Immature natural killer cell (primary cell): ENCODE data around the gene ATP7B. TPM values are rescaled to one million over a fixed set of nuclear protein-coding genes. Genes with fewer than 3 reads are reported as not detected.

Source experiments
- DNase-seq, 3 donors: peaks; one replicate each; pipeline ENCODE4 v3.0.0; 2022; ENCODE audit warnings: mixed read lengths in 1 of 3
- H3K27ac Mint-ChIP-seq, 6 donors: one replicate each; pipeline ENCODE4 v1.8.0; 2020; ENCODE audit warnings: mixed read lengths in 6 of 6, mild to moderate bottlenecking in 5 of 6, inconsistent platforms in 4 of 6, moderate library complexity in 3 of 6
- H3K27me3 Mint-ChIP-seq, 3 donors: one replicate each; pipeline ENCODE4 v1.8.0; 2020 to 2021; ENCODE audit warnings: low read depth in 3 of 3, mild to moderate bottlenecking in 3 of 3, mixed read lengths in 3 of 3, moderate library complexity in 3 of 3, inconsistent platforms in 1 of 3
- H3K36me3 Mint-ChIP-seq, 3 donors: one replicate each; pipeline ENCODE4 v1.8.0; 2020; ENCODE audit warnings: mixed read lengths in 3 of 3, inconsistent platforms in 2 of 3, mild to moderate bottlenecking in 2 of 3
- H3K4me1 Mint-ChIP-seq, 2 donors: one replicate each; pipeline ENCODE4 v1.8.0; 2020; ENCODE audit warnings: inconsistent platforms in 2 of 2, mild to moderate bottlenecking in 2 of 2, mixed read lengths in 2 of 2, moderate library complexity in 1 of 2
- H3K4me3 Mint-ChIP-seq, 5 donors: one replicate each; pipeline ENCODE4 v1.8.0; 2020; ENCODE audit warnings: mild to moderate bottlenecking in 5 of 5, mixed read lengths in 5 of 5, inconsistent platforms in 3 of 5, moderate library complexity in 3 of 5
- H3K9me3 Mint-ChIP-seq, 6 donors: one replicate each; pipeline ENCODE4 v1.8.0; 2020; ENCODE audit warnings: mild to moderate bottlenecking in 6 of 6, mixed read lengths in 6 of 6, inconsistent platforms in 4 of 6, moderate library complexity in 3 of 6
- polyA plus RNA-seq, 3 donors: library from polyadenylated mRNA; unstranded; fragments of 300-500 nt; fragmentation: Illumina TruSeq; gene quantifications; one replicate each; pipeline ENCODE4 v1.2.3, GENCODE V29; 2021

ATP7B gene
- polyA plus RNA-seq, 3 donors from 2014 or later, result 0.19 TPM; not detected in 2

DNA sequence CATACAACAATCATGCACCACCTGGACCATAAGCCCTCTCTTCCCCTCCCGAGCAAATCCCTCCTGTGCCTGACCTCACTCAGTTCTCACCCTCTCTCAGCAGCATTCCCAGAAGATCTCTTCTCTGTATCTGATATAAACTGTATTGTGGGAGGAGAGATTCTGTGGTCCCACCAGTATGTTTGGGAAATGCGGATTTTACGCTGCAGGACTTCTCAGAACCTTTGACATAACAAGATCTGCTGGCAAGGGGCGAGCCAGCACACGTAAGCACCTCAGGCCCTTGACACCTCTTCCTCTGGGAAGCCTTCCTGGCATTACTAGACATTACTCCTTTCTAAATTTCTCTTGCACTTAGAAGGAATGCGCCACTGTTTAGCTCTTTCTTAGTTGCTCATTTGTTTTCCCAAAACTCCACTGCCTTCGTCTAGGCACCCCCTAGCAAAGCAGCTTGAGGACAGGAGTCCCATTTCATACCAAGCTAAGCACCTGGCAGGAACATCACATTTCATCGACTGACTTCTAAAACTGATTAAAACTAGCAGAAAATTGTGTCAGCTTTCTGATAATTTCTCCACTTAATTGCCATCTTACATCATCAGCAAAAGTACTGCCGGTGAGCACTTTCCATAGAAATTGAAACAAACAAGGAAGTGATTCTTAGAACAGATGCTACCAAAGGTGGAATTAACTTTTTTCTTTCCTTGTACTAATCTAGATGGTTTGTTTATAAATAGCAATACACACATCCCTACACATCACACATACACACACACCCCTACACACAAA is 86.3 kb downstream of the ATP7B start:
- H3K4me1 Mint-ChIP-seq, result no peaks in the 10 kb centered on the region
- no peak for DNase-seq
- no peak overlapping the region for H3K4me3 Mint-ChIP-seq
- H3K27ac Mint-ChIP-seq, result no peak overlapping the region
- H3K27me3 Mint-ChIP-seq, result peaks cover 0 to 2% (median 2%) of the 10 kb centered on the region in 3 donors
- H3K36me3 Mint-ChIP-seq, result no peaks in the 10 kb centered on the region
- no peaks in the 10 kb centered on the region for H3K9me3 Mint-ChIP-seq

DNA sequence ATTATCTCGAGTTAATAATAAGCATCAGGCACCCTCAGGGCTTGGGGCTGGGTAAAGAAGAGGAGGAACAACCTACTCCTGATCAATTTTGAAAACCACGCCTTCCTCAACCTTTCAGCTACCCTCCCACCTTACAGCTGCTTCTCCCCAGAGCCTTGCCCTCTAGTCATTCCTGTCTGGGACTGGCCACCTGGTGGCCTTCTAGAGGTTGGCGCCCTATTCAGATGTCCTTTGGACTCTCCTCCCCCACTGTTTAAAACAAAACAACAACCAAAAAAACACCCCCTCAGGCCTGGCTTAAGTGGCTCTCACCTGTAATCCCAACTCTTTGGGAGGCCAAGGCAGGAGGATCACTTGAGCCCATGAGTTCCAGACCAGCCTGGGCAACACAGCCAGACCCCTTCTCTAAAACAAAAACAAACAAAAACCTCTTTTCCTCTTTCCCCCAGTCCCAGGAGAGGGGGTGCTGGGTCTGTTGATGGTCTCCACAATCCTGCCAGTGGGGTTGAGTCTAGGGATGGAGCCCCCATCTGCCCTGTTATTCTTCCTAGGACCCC is 87.2 kb downstream of the ATP7B start:
- Mint-ChIP-seq H3K9me3 (no peaks in the 10 kb centered on the region), H3K4me3 (no peak overlapping the region), H3K36me3 (no peaks in the 10 kb centered on the region), H3K27me3 (peaks cover 0 to 2% (median 2%) of the 10 kb centered on the region in 3 donors), H3K4me1 (no peaks in the 10 kb centered on the region), H3K27ac (no peak overlapping the region)
- DNase-seq, result no peak

DNA sequence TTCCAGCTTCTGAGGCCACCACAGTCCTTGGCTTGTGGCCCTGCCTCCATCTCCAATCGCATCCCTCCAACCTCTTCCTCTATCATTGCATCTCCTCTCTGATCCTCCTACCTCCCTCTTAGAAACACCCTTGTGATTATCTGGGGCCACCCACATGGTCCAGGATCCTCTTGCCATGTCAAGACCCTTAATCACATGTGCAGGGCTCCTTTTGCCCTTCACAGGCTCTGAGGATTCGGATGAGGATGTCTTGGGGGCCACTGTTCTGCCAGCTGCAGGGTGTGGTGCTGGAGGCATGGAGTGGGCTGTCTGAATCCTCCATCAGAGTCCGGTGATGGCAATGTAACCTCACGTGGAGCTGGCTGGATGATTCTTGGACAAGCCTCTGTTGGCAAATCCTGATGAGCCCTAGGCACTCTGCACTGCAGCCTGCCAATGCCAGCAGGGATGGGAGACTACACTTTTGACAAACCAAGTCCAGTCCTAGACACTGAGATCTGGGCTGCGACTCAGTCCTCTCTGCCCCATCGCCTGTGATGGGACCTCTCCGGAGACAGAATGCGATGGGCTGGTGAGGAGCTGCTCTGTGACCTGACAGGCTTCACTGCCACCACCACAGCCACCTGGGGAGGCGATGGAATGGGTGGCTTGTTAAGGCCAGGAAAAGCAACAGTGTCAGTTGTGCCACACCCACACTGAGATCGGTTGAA is 88.3 kb downstream of the ATP7B start:
- Mint-ChIP-seq H3K9me3 (no peaks in the 10 kb centered on the region), H3K27me3 (peaks cover 0 to 2% (median 2%) of the 10 kb centered on the region in 3 donors)

DNA sequence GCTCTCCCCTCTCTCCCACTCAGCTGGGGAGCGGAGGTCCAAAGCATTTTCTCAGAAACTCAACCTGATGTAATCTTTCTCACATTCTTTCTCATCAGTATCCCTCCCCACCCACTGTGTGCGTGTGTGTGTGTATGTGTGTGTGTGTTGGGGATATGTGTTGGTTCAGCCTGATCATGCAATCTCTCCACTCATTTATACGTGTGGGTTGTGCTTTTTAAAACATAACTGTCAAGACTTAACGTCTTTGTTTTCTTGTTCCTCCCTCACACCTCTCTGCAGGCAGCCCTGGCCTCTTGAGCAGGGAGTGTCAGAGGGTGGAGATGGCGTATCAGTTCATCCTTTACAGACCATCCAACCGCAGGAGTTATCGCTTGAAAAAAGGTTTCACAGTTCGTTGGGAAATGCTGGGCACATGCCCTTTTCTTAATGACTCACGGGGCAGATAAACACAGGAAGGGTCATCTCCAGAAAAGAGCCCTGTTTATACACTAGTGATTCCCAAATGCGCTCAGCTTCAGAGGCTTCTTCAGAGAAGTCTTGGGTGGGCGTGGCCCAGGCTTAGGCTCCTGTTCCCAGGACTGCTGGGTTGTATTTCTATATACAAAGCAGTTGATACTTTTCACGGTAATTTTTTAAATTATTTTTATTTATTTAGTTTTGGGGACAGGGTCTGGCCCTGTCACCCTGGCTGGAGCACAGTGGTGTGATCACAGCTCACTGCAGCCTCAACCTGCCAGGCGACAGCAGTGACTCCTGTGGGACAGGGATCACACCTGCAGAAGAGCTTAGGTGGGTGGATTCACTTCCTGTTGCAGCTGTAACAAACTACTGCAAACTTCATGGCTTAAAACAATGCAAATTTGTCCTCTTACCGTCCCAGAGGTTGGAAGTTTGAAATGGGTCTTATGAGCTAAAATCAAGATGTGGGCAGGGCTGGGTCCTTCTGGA is 89.2 kb downstream of the ATP7B start:
- peaks cover 0 to 2% (median 2%) of the 10 kb centered on the region in 3 donors for H3K27me3 Mint-ChIP-seq

More for the DNA sequence above, 88.3 kb downstream of the ATP7B start:
- no peaks in the 10 kb centered on the region for H3K36me3 Mint-ChIP-seq
- H3K27ac Mint-ChIP-seq, result no peak overlapping the region
- H3K4me1 Mint-ChIP-seq, result no peaks in the 10 kb centered on the region
- H3K4me3 Mint-ChIP-seq, result no peak overlapping the region
- DNase-seq, result no peak

DNA sequence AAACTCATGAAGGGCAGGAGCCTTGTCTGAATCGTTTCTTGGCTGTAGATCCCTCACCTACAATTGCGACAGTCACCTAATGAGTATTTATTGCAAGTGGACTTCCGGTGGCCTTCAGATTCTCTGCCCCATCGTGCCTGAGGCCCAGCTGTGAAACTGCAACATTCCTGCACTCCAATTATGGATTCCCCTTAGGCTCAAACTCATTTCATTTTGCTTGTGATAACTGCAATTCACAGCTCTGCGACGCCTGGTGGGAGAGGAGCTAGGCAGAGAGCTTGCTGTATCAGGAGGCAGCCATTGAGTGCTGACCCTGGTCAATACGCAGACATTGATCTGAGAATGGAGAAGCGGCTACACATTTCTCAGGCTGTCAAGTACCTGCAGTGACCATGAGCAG is 90.5 kb downstream of the ATP7B start:
- H3K9me3 Mint-ChIP-seq, result no peaks in the 10 kb centered on the region
- no peaks in the 10 kb centered on the region for H3K36me3 Mint-ChIP-seq
- H3K4me3 Mint-ChIP-seq, result no peak overlapping the region
- no peak overlapping the region for H3K27ac Mint-ChIP-seq
- DNase-seq, result no peak
- peaks cover 0 to 3% (median 2%) of the 10 kb centered on the region in 3 donors for H3K27me3 Mint-ChIP-seq
- H3K4me1 Mint-ChIP-seq, result no peaks in the 10 kb centered on the region

More for the DNA sequence above, 89.2 kb downstream of the ATP7B start:
- Mint-ChIP-seq H3K4me1 (no peaks in the 10 kb centered on the region), H3K4me3 (no peak overlapping the region), H3K36me3 (no peaks in the 10 kb centered on the region), H3K9me3 (no peaks in the 10 kb centered on the region), H3K27ac (no peak overlapping the region)
- no peak for DNase-seq

DNA sequence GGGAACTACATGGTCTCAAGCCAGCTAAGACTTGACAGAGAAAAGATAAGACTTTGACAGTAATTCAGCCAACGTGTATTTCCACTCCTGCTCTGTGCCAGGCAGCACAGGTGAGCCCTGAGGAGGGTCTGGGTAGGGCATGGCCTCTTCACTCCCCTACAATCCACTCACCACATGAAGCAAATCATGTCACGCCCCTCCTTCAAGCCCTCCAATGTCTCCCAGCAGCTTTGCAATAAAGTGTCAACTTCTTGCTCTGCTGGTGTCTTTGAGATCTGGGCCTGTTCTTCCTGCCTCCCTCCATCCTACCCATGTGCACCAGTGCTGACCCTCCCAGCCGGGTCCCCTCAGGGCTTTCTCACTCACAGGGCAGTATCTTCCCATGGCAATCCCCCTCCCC is 91.0 kb downstream of the ATP7B start:
- Mint-ChIP-seq H3K36me3 (no peaks in the 10 kb centered on the region), H3K27me3 (peaks cover 0 to 3% (median 2%) of the 10 kb centered on the region in 3 donors), H3K27ac (no peak overlapping the region), H3K4me3 (no peak overlapping the region), H3K4me1 (no peaks in the 10 kb centered on the region), H3K9me3 (no peaks in the 10 kb centered on the region)
- DNase-seq, result no peak

DNA sequence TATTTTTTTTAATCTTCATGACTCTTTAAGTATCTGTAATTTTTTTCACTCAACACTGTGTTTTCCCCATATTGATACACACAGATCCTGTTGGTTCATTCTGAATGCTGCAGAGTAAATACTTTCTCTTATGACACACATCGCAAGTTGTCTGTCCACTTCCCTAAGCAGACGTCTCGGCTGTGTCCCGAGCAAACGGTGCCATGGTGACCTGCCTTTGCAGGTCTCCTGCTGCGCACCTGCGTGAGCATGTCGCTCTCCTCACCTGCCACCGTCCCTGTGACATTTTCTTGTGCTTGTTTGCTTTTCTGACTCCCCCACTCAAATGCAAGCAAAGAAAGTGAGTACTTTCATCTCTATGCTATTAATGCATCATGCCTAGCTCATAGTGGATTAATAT is 91.7 kb downstream of the ATP7B start:
- H3K4me3 Mint-ChIP-seq, result no peak overlapping the region
- H3K4me1 Mint-ChIP-seq, result no peaks in the 10 kb centered on the region
- H3K27me3 Mint-ChIP-seq, result peaks cover 0 to 3% (median 2%) of the 10 kb centered on the region in 3 donors
- no peaks in the 10 kb centered on the region for H3K36me3 Mint-ChIP-seq
- H3K27ac Mint-ChIP-seq, result no peak overlapping the region
- no peak for DNase-seq
- no peaks in the 10 kb centered on the region for H3K9me3 Mint-ChIP-seq

DNA sequence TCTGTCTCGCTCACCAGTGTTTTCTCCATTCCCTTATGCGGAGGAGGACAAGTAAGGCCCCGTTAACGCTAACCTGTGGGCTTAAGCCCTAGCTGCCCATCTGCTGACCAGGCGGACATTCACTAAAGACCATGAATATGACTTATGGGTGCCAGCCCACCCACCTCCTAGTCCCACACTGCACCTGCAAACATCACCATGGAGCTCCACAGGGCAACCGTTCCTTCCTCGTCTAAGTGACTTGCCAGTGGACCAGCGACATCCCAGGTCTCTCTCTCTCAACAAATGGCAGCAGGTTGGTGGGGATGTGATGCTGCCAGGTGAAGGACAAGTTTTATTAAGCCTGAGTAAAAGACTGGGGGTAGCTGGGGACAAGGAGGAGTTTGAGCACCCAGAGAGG is 94.3 kb downstream of the ATP7B start:
- Mint-ChIP-seq H3K4me1 (no peaks in the 10 kb centered on the region), H3K27me3 (peaks cover 0 to 5% (median 0%) of the 10 kb centered on the region in 3 donors), H3K36me3 (no peaks in the 10 kb centered on the region), H3K4me3 (no peak overlapping the region), H3K9me3 (no peaks in the 10 kb centered on the region), H3K27ac (no peak overlapping the region)
- DNase-seq, result no peak

DNA sequence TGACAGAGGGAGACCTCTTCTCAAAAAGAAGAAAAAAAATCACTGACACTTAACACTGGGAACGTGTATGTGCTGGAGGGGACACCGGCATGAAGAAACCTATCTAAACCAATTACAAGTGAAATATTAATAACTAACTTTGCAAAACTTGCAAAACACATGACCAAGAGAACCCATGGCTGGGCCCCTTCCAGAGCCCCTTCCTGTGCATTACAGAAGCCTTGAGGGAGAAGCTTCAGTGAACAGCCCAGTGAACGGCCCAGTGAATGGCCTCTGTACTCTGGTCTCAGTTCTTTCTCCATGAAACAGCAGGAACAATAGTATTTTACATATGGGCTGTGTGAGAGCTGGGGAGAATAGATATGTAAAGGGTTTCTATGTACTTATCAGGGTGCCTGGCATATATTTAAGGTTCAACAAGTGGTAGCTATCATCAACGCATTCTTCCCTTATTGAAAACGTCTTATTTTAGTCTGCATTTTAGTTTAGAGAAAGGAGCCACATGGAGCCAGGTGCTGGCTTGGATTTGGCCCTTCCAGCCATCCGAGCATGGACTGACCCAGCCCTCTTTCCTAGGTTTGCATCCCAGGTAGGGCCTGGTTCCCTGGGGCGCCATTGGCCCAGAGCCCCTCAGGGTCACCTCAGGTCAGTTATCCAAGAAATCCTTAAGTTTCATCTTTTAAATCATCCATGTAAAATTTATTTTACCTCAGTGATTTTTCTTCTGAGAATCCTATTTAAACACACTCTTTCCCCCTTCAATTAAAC is 95.0 kb downstream of the ATP7B start:
- no peak for DNase-seq
- no peaks in the 10 kb centered on the region for H3K36me3 Mint-ChIP-seq
- peaks cover 0 to 5% (median 0%) of the 10 kb centered on the region in 3 donors for H3K27me3 Mint-ChIP-seq
- H3K27ac Mint-ChIP-seq, result no peak overlapping the region
- H3K9me3 Mint-ChIP-seq, result no peaks in the 10 kb centered on the region
- H3K4me1 Mint-ChIP-seq, result no peaks in the 10 kb centered on the region
- no peak overlapping the region for H3K4me3 Mint-ChIP-seq

DNA sequence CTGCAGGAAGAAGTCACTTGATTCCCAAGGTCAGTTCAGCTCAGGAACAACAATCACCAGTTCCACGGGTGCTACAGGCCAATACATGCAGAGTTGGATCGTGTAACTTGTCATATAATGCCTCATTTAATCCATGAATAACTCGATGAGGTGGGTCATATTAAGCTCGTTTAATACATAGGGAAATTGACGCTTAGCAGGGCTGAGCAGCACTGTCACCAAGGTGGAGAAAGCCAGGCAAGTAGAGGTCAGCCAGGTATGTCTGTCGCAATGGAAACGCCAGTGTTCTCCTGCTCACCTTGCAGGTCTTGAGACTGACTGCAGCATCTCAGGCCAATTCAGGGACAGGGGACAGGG is 97.1 kb downstream of the ATP7B start:
- H3K9me3 Mint-ChIP-seq, result no peaks in the 10 kb centered on the region
- no peaks in the 10 kb centered on the region for H3K36me3 Mint-ChIP-seq
- no peak for DNase-seq
- H3K27ac Mint-ChIP-seq, result no peak overlapping the region
- no peaks in the 10 kb centered on the region for H3K4me1 Mint-ChIP-seq
- H3K4me3 Mint-ChIP-seq, result no peak overlapping the region
- H3K27me3 Mint-ChIP-seq, result peaks cover 0 to 5% (median 0%) of the 10 kb centered on the region in 3 donors

DNA sequence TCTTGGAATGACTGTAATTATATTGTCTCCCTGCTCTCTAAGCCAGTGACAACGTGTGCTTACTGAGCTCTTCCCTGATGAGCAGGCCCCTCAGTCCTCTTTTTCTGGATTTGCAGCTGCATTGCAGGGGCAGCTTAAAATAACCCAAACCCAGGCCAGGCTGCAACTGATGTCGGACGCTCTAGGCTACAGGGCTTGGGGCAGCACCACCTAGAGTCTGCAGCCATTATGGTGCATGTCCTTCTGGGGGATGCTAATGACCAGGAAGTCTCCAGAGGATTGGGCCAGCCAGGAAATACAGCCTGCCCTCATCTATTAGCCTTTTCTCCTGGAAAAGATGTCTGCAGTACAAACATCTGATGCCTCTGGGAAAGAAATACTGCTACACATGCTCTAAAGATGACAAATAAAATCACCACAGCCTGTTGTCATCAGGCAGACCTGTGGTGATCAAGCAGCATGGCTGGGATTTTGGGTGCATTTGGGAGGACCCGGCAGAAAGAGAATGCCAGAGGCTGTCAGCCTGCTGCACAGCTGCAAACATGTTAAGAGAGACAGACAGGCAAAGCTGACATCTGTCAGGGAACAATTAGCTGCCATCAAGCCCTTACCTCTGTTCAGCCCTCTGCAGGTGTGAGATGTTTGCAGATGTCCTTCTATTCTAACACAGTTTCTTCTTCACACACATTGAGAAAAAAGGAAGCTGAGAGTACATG is 97.7 kb downstream of the ATP7B start:
- DNase-seq, result no peak
- Mint-ChIP-seq H3K4me3 (no peak overlapping the region), H3K9me3 (no peaks in the 10 kb centered on the region), H3K27me3 (peaks cover 0 to 5% (median 0%) of the 10 kb centered on the region in 3 donors), H3K36me3 (no peaks in the 10 kb centered on the region), H3K4me1 (no peaks in the 10 kb centered on the region), H3K27ac (no peak overlapping the region)

DNA sequence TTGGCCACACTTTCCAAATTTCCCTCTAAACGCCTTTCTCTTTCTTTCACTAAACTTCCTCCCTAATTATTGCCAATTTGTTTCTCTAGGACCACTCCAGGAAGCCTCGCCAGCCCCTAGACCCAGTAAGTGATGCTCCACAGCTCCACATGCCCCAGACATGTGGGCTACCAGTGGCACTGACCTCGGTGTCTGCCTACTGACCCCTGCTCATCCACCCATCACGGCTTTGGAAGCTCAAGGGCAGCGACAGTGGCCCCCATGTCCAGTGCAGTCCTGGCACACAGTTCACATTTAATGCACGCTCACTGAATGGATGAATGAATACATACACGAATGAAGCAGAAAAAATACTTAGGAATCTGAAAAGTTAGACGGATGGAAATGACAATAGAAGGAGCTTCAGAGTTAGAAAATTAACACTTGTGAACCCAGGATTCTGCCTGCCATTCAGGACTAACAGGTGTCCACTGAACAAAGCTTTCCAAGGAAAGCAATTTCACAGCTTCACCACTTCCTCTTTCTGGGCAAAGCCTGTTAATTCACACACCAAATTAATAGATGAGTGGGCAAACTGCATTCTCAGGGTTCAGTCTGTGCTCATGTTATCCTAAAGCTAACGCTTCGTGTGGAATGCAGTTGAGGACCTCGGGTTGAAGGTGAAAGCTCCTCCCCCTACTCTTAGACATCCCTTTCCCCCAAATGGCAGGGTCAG is 98.6 kb downstream of the ATP7B start:
- Mint-ChIP-seq H3K27ac (no peak overlapping the region), H3K27me3 (peaks cover 0 to 5% (median 0%) of the 10 kb centered on the region in 3 donors), H3K4me1 (no peaks in the 10 kb centered on the region), H3K4me3 (no peak overlapping the region), H3K9me3 (no peaks in the 10 kb centered on the region), H3K36me3 (no peaks in the 10 kb centered on the region)
- DNase-seq, result no peak
